ENCODE results near the gene LOXL1. TPM values are rescaled to one million over a fixed set of nuclear protein-coding genes. Genes with fewer than 3 reads are reported as not detected.

LOXL1 gene
- total RNA-seq, 6 experiments from 2014 or later = 235 to 309 (median 288) TPM

GRCh38 chr15:73944161-73945129 lies 18.2 kb downstream of the LOXL1 start:
- H3K9me3 Mint-ChIP-seq = no peaks in the 10 kb centered on the region
- peaks cover 41% of the 10 kb centered on the region for H3K36me3 Mint-ChIP-seq (ENCODE audit: low read depth)
- peaks cover 3% of the 10 kb centered on the region for H3K27me3 Mint-ChIP-seq (ENCODE audit: insufficient read depth)
- H3K4me3 Mint-ChIP-seq = no peak overlapping the region
- peak overlapping the region; percentile 38 for H3K27ac Mint-ChIP-seq
- no peak for DNase-seq
- H3K4me1 Mint-ChIP-seq (ENCODE audit: low read depth) = peaks cover 50% of the 10 kb centered on the region
- TF ChIP-seq CTCF (IDR thresholded peaks at IDR 0.05) = no peak

GRCh38 chr15:73945130-73945508 lies 18.9 kb downstream of the LOXL1 start:
- TF ChIP-seq CTCF (IDR thresholded peaks at IDR 0.05) = no peak
- no peaks in the 10 kb centered on the region for H3K9me3 Mint-ChIP-seq
- H3K4me3 Mint-ChIP-seq = no peak overlapping the region
- peaks cover 46% of the 10 kb centered on the region for H3K4me1 Mint-ChIP-seq (ENCODE audit: low read depth)
- peaks cover 3% of the 10 kb centered on the region for H3K27me3 Mint-ChIP-seq (ENCODE audit: insufficient read depth)
- no peak for DNase-seq
- H3K27ac Mint-ChIP-seq = no peak overlapping the region
- peaks cover 41% of the 10 kb centered on the region for H3K36me3 Mint-ChIP-seq (ENCODE audit: low read depth)

- H3K4me3 Mint-ChIP-seq = no peak overlapping the region
- H3K27me3 Mint-ChIP-seq (ENCODE audit: insufficient read depth) = peaks cover 4% of the 10 kb centered on the region
- H3K4me1 Mint-ChIP-seq (ENCODE audit: low read depth) = peaks cover 46% of the 10 kb centered on the region
- H3K9me3 Mint-ChIP-seq = no peaks in the 10 kb centered on the region
- no peak for TF ChIP-seq CTCF (IDR thresholded peaks at IDR 0.05)
- peaks cover 42% of the 10 kb centered on the region for H3K36me3 Mint-ChIP-seq (ENCODE audit: low read depth)
- DNase-seq = no peak
- H3K27ac Mint-ChIP-seq = no peak overlapping the region
These were observed 19.9 kb downstream of the LOXL1 start for GRCh38 chr15:73946046-73946721.

- no peak for DNase-seq
- no peak for TF ChIP-seq CTCF (IDR thresholded peaks at IDR 0.05)
- Mint-ChIP-seq H3K4me3 (no peak overlapping the region), H3K27ac (no peak overlapping the region; the same call in 1 of the 2 replicates), H3K36me3 (ENCODE audit: low read depth) (peaks cover 45% of the 10 kb centered on the region), H3K27me3 (ENCODE audit: insufficient read depth) (peaks cover 5% of the 10 kb centered on the region), H3K4me1 (ENCODE audit: low read depth) (peaks cover 46% of the 10 kb centered on the region), H3K9me3 (no peaks in the 10 kb centered on the region)
These were observed 20.6 kb downstream of the LOXL1 start for GRCh38 chr15:73946795-73947370.

- Mint-ChIP-seq H3K36me3 (ENCODE audit: low read depth) (peaks cover 45% of the 10 kb centered on the region), H3K27ac (no peak overlapping the region), H3K27me3 (ENCODE audit: insufficient read depth) (peaks cover 1% of the 10 kb centered on the region), H3K9me3 (no peaks in the 10 kb centered on the region), H3K4me1 (ENCODE audit: low read depth) (peaks cover 41% of the 10 kb centered on the region), H3K4me3 (no peak overlapping the region)
- no peak for DNase-seq
- no peak for TF ChIP-seq CTCF (IDR thresholded peaks at IDR 0.05)
These were observed 21.4 kb downstream of the LOXL1 start for GRCh38 chr15:73947651-73948050.

Measured in HFFc6 (cell line).